Sigmoid colon (tissue), 7 donors: ENCODE results near the gene RPS19. TPM values are rescaled to one million over a fixed set of nuclear protein-coding genes. Genes with fewer than 3 reads are reported as not detected.

Source experiments
- DNase-seq: peaks from one replicate; pipeline ENCODE4 v3.0.0-alpha.2; 2019
- H3K27ac ChIP-seq, 4 donors: fragments of 200-600 bp; sonication (generic); one replicate each; pipeline ENCODE4 v1.5.1; 2016 to 2019; ENCODE audit warnings: mild to moderate bottlenecking in 1 of 4
- H3K27me3 ChIP-seq, 3 donors: fragments of 200-600 bp; sonication (generic); one replicate each; pipeline ENCODE4 v1.5.1; 2019; ENCODE audit warnings: mild to moderate bottlenecking in 1 of 3
- H3K36me3 ChIP-seq, 4 donors: fragments of 200-600 bp; sonication (generic); one replicate each; pipeline ENCODE4 v1.5.1; 2016 to 2019
- H3K4me1 ChIP-seq, 4 donors: fragments of 200-600 bp; sonication (generic); one replicate each; pipeline ENCODE4 v1.5.1; 2017 to 2019
- H3K4me3 ChIP-seq, 4 donors: fragments of 200-600 bp; sonication (generic); one replicate each; pipeline ENCODE4 v1.5.1; 2017 to 2019; ENCODE audit warnings: mild to moderate bottlenecking in 2 of 4, moderate library complexity in 1 of 4
- H3K9me3 ChIP-seq, 4 donors: fragments of 200-600 bp in 3 of 4; sonication (generic) in 3 of 4; one replicate each; pipeline versions ENCODE4 v1.5.1 to v1.6.1; 2013 to 2019
- CTCF ChIP-seq, 4 experiments: fragments of 450-650 bp in 3 of 4; fragments of 200-600 bp in 1 of 4; IDR thresholded peaks; one replicate each; pipeline ENCODE4 v1.5.1; 2016 to 2019; ENCODE audit warnings: antibody characterized with exemption in 4 of 4, mild to moderate bottlenecking in 3 of 4, moderate library complexity in 2 of 4
- EP300 ChIP-seq, 4 donors: sonication (generic); formaldehyde crosslinking; IDR thresholded peaks; one replicate each; pipeline ENCODE4 v1.6.1; 2017; ENCODE audit warnings: antibody characterized with exemption in 4 of 4
- POLR2A ChIP-seq, 2 donors: fragments of 450-650 bp; IDR thresholded peaks; one replicate each; pipeline ENCODE4 v1.6.1; 2016; ENCODE audit warnings: antibody characterized with exemption in 2 of 2, mild to moderate bottlenecking in 2 of 2, moderate library complexity in 2 of 2
- POLR2AphosphoS5 ChIP-seq, 4 donors: sonication (generic); formaldehyde crosslinking; IDR thresholded peaks; one replicate each; pipeline ENCODE4 v1.6.1; 2017; ENCODE audit warnings: antibody characterized with exemption in 4 of 4
- WGBS, 2 donors: extraction: QIAGEN DNeasy Blood & Tissue Kit; methylation state at CpG; one replicate each; pipeline ENCODE4 v1.1.7; 2013; 5-methylcytosine and 5-hydroxymethylcytosine counted together
- intact Hi-C: fragments of 100-400 bp; cut with DNase I; formaldehyde crosslinking; loops from one replicate; pipeline ENCODE4 v1.15.1; 2023
- polyA plus RNA-seq, 3 donors: library from polyadenylated mRNA; stranded (reverse); fragments of 200-250 nt; gene quantifications; one replicate each; pipeline ENCODE4 v1.2.3, GENCODE V29; 2013
- total RNA-seq, 4 donors: library from RNA; depleted of rRNA; stranded (reverse); fragments of >200 nt; gene quantifications; one replicate each; pipeline ENCODE4 v1.1.0, GENCODE V29; 2016
- donor health status: healthy with polysubstance abuse.
- donor health status: Bipolar disorder and iron deficiency.
- donor health status: healthy.

RPS19 gene
- total and polyA plus RNA-seq, 7 donors = 738 to 3,435 (median 1,695) TPM

- DNase-seq = no peak
- no peak overlapping the region for H3K27ac ChIP-seq
- 67 to 76% methylated on average over 4 of the region's 4 CpGs for WGBS, 2 donors
Observed at GRCh38 chr19:41815301-41815700, 44.8 kb upstream of the RPS19 start.

GRCh38 chr19:41816761-41817160, 43.3 kb upstream of the RPS19 start:
- no peak for TF ChIP-seq EP300 (IDR thresholded peaks at IDR 0.05)
- TF ChIP-seq POLR2A (IDR thresholded peaks at IDR 0.05) = no peak
- no peak for TF ChIP-seq POLR2AphosphoS5 (IDR thresholded peaks at IDR 0.05)
- TF ChIP-seq CTCF (IDR thresholded peaks at IDR 0.05) = no peak
- no peak overlapping the region for H3K4me3 ChIP-seq
- no peaks in the 10 kb centered on the region for H3K36me3 ChIP-seq
- no peaks in the 10 kb centered on the region for H3K4me1 ChIP-seq
- intact Hi-C loops = no loop called here
- WGBS, 2 donors = 12 to 65% methylated on average over 2 of the region's 2 CpGs
- DNase-seq = no peak
- peaks cover 0 to 5% (median 5%) of the 10 kb centered on the region in 3 donors for H3K27me3 ChIP-seq
- H3K27ac ChIP-seq = no peak overlapping the region
- H3K9me3 ChIP-seq = no peaks in the 10 kb centered on the region

More at GRCh38 chr19:41815301-41815700, 44.8 kb upstream of the RPS19 start:
- Histone ChIP-seq H3K4me1 (no peaks in the 10 kb centered on the region), H3K4me3 (no peak overlapping the region), H3K9me3 (no peaks in the 10 kb centered on the region), H3K27me3 (no peaks in the 10 kb centered on the region), H3K36me3 (no peaks in the 10 kb centered on the region)
- TF ChIP-seq POLR2AphosphoS5 (IDR thresholded peaks at IDR 0.05) (no peak), CTCF (IDR thresholded peaks at IDR 0.05) (no peak), POLR2A (IDR thresholded peaks at IDR 0.05) (no peak), EP300 (IDR thresholded peaks at IDR 0.05) (no peak)
- intact Hi-C loops = no loop called here

DNA sequence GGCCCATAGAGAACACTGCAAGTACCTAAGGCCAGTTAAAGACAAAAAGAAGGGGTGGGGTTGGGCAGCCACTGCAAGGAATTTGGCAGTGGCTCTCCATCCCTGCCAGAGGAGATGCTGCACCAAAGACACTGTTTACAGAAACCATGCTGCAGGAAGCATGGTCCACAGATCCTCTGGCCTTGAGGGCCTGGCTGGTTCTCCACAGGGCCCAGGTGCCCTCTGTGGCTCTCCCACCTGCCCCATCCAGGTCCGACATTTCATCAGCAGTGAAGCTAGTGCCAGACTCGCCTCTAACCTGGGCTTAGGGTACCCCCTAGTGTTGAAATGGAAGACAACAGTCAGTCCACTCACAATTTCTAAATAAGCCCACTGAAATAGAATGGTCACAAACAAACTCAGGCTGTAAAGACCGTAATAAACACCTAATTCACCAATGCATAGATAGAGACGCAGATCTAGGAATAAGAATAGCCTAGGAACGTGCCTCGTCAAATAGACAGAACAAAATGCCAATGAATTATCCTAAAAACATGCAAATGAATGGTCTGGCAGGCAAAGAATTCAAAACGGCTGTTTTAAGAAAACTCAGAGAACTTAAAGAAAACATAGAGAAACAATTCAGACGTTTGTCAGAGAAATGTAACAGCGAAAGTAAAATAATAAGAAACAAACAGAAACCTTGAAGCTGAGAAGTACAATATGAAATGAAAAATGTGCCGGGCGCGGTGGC, 38.9 kb upstream of the RPS19 start:
- peaks cover 0 to 6% (median 5%) of the 10 kb centered on the region in 3 donors for H3K27me3 ChIP-seq
- intact Hi-C loops = no loop called here
- no peak overlapping the region for H3K4me3 ChIP-seq
- H3K9me3 ChIP-seq = no peaks in the 10 kb centered on the region
- WGBS, 2 donors = 29 to 38% methylated on average over 12 of the region's 12 CpGs
- DNase-seq = no peak
- no peaks in the 10 kb centered on the region for H3K36me3 ChIP-seq
- no peak overlapping the region for H3K27ac ChIP-seq
- TF ChIP-seq EP300 (IDR thresholded peaks at IDR 0.05) (no peak), CTCF (IDR thresholded peaks at IDR 0.05) (peak in 2 of 4 experiments; percentile 16 to 31)
- H3K4me1 ChIP-seq = no peaks in the 10 kb centered on the region

DNA sequence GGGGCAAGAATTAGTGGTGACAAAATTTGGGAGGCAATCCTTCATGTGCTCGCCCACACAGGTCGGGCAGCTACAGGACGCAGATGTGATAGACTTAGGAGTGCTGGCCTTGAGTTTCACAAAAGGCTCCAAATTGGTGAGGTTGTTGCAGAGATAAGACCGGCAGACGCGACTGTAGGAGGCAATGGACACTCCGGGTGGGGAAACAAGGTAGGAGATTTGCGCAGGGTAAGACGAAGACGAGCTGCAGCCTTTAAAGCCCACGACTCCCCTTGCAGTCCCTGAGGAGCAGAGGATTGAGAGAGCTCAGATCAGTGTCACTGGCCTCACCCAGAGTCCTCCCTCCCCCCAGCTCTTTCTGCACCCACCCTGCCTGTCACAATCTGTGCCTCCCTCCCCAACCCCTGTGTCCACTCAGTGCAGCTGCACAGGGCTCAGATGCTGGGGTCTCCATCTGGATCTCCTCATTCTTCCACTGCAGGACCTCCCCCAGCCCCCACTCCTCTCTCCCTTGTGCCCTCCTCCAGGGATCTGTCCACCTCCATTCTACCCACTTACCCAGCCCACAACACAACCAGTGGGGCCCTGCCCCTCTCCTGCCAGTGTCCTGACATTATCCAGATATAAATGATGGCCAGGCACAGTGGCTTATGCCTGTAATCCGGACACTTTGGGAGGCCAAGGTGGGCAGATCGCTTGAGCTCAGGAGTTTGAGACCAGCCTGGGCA, 21.9 kb upstream of the RPS19 start:
- intact Hi-C loops = no loop called here
- Histone ChIP-seq H3K36me3 (no peaks in the 10 kb centered on the region), H3K9me3 (no peaks in the 10 kb centered on the region), H3K27me3 (peaks cover 0 to 58% (median 12%) of the 10 kb centered on the region in 3 donors), H3K4me1 (no peaks in the 10 kb centered on the region), H3K27ac (no peak overlapping the region), H3K4me3 (no peak overlapping the region)
- DNase-seq = no peak
- WGBS, 2 donors = 65 to 69% methylated on average over 13 of the region's 13 CpGs
- no peak for TF ChIP-seq CTCF (IDR thresholded peaks at IDR 0.05)
